K562 (cell line): ENCODE data around the gene FZD4. TPM values are rescaled to one million over a fixed set of nuclear protein-coding genes. Genes with fewer than 3 reads are reported as not detected.
A peak's percentile ranks its signal among the peaks of the same experiment; 100 is the strongest.

Experiments used
- BRCA1 ChIP-seq, 2 experiments: fragments of 450-650 bp in 1 of 2; sonication (generic) in 1 of 2; formaldehyde crosslinking in 1 of 2; IDR thresholded peaks; 2 replicates each; pipeline versions ENCODE4 v1.5.0 to v1.6.1; 2017 to 2020; ENCODE audit warnings: mild to moderate bottlenecking in 1 of 2, missing genetic modification reagents in 1 of 2
- CHD4 ChIP-seq: fragments of 200-600 bp; sonication (generic); IDR thresholded peaks from 3 replicates; pipeline ENCODE4 v1.6.1; 2012; ENCODE audit warnings: low read depth, mild to moderate bottlenecking, mixed read lengths, low read length, inconsistent platforms; ENCODE audit not compliant: insufficient read depth, insufficient replicate concordance, poor library complexity, severe bottlenecking
- FIP1L1 ChIP-seq: fragments of 200-400 bp; formaldehyde crosslinking; IDR thresholded peaks from 2 replicates; pipeline ENCODE4 v1.6.1; 2018; ENCODE audit warnings: mild to moderate bottlenecking, low read depth, low read length; ENCODE audit not compliant: poor library complexity, severe bottlenecking
- FOXA3 ChIP-seq, 2 experiments: fragments of 450-650 bp in 1 of 2; sonication (generic) in 1 of 2; formaldehyde crosslinking; IDR thresholded peaks in 1 of 2; conservative IDR thresholded peaks in 1 of 2; 2 replicates each; pipeline versions ENCODE4 v1.4.0 to v1.8.0; 2020 to 2022; ENCODE audit warnings: mild to moderate bottlenecking in 2 of 2, missing genetic modification reagents in 1 of 2
- GABPB2 ChIP-seq: fragments of 250-450 bp; sonication (Bioruptor Pico); conservative IDR thresholded peaks from 2 replicates; pipeline ENCODE4 v1.5.1; 2021; ENCODE audit warnings: mild to moderate bottlenecking
- HMG20B ChIP-seq: fragments of 250-450 bp; sonication (Bioruptor Pico); IDR thresholded peaks from 2 replicates; pipeline ENCODE4 v1.5.0; 2021; ENCODE audit warnings: mild to moderate bottlenecking
- POLR2AphosphoS2 ChIP-seq: IDR thresholded peaks from 2 replicates; pipeline ENCODE4 v1.6.1; 2012; ENCODE audit warnings: low read length, improper control_type of control experiment
- SMARCA4 ChIP-seq: fragments of 450-650 bp; IDR thresholded peaks from 2 replicates; pipeline ENCODE4 v1.6.1; 2016
- STAG1 ChIP-seq: sonication (generic); formaldehyde crosslinking; IDR thresholded peaks from 2 replicates; pipeline ENCODE4 v1.5.0; 2020; ENCODE audit warnings: missing genetic modification reagents, borderline replicate concordance
- ZKSCAN3 ChIP-seq: fragments of 250-450 bp; sonication (Bioruptor Pico); IDR thresholded peaks from 2 replicates; pipeline ENCODE4 v1.4.0; 2020
- ZNF140 ChIP-seq: fragments of 250-450 bp; sonication (Bioruptor Pico); IDR thresholded peaks from 2 replicates; pipeline ENCODE4 v1.8.0; 2021; ENCODE audit warnings: moderate library complexity, mild to moderate bottlenecking, inconsistent platforms
- ZNF316 ChIP-seq: fragments of 450-650 bp; IDR thresholded peaks from 2 replicates; pipeline ENCODE4 v1.6.1; 2016
- polyA plus RNA-seq, 8 experiments: library from polyadenylated mRNA; depleted of rRNA in 4 of 8; stranded (reverse) in 5 of 8; unstranded in 3 of 8; fragments of >200 nt; fragmentation: Nextera tagmentation in 2 of 8; fragmentation: Illumina TruSeq in 1 of 8; extraction: Ambion mirVana in 2 of 8; extraction: Trizol in 1 of 8; gene quantifications; 2 replicates each; pipeline versions ENCODE4 v1.2.1 to v1.2.3, GENCODE V29; 2011 to 2014; ENCODE audit warnings: inconsistent platforms in 1 of 8, missing spikeins in 1 of 8
- total RNA-seq, 7 experiments: library from RNA; depleted of rRNA in 6 of 7; stranded (reverse); fragments of >200 nt in 6 of 7; fragmentation: Illumina TruSeq in 2 of 7; extraction: Trizol in 2 of 7; gene quantifications; 2 replicates each; pipeline versions ENCODE4 v1.2.1 to v1.2.3, GENCODE V29; 2011 to 2021; ENCODE audit warnings: low replicate concordance in 1 of 7
- TF ChIP-seq, protein P1 (sequence below), 2 experiments: fragments of 450-650 bp in 1 of 2; sonication (generic) in 1 of 2; formaldehyde crosslinking in 1 of 2; IDR thresholded peaks; 2 replicates each; pipeline versions ENCODE4 v1.7.1 to v1.9.0; 2016 to 2022; ENCODE audit warnings: inconsistent platforms in 1 of 2, mild to moderate bottlenecking in 1 of 2, missing genetic modification reagents in 1 of 2
- TF ChIP-seq, protein P2 (sequence below): sonication (generic); formaldehyde crosslinking; IDR thresholded peaks from 2 replicates; pipeline ENCODE4 v1.8.1; 2023; ENCODE audit warnings: mild to moderate bottlenecking, missing genetic modification reagents, moderate library complexity

Gene FZD4
- total and polyA plus RNA-seq, 9 of the 15 experiments (the other 6 are each of a cell fraction or from before 2014, with no cell fraction given), result 1.2 to 7.9 (median 5.8) TPM

DNA sequence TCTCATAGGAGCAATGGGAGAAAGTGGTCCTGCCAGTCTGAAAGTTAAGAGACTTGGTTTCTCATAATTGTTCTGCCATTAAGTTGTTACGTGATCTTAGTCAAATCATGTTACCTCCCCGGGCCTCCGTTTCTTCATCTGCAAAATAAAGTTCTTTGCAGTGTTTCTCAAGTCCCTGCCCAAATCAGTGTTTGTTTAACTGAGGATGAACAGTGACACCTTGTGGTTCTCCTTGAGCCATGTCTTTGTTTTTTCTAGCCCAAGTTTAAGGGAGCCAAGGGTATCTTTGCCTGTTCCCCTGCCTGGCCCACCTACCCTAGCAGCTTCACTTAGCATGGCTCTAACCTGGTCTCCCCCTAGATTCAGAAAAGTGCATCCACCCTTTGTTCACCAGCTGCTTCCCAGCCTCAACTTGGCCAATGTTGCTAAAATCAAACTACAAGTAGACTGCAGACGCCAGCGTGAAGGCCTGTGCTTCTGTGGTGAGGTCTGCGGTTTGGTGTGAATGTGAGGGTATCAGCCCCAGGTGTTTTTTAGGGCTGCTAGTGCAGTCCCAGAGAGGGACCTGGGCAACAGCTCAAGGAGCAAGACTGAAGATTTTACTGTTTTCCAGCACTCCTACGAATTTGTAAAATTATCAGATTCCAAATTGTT is 35.5 kb downstream of the FZD4 start (continued):
- TF ChIP-seq, protein P1, sequence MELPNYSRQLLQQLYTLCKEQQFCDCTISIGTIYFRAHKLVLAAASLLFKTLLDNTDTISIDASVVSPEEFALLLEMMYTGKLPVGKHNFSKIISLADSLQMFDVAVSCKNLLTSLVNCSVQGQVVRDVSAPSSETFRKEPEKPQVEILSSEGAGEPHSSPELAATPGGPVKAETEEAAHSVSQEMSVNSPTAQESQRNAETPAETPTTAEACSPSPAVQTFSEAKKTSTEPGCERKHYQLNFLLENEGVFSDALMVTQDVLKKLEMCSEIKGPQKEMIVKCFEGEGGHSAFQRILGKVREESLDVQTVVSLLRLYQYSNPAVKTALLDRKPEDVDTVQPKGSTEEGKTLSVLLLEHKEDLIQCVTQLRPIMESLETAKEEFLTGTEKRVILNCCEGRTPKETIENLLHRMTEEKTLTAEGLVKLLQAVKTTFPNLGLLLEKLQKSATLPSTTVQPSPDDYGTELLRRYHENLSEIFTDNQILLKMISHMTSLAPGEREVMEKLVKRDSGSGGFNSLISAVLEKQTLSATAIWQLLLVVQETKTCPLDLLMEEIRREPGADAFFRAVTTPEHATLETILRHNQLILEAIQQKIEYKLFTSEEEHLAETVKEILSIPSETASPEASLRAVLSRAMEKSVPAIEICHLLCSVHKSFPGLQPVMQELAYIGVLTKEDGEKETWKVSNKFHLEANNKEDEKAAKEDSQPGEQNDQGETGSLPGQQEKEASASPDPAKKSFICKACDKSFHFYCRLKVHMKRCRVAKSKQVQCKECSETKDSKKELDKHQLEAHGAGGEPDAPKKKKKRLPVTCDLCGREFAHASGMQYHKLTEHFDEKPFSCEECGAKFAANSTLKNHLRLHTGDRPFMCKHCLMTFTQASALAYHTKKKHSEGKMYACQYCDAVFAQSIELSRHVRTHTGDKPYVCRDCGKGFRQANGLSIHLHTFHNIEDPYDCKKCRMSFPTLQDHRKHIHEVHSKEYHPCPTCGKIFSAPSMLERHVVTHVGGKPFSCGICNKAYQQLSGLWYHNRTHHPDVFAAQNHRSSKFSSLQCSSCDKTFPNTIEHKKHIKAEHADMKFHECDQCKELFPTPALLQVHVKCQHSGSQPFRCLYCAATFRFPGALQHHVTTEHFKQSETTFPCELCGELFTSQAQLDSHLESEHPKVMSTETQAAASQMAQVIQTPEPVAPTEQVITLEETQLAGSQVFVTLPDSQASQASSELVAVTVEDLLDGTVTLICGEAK (IDR thresholded peaks at IDR 0.05), result peak; percentile 60
- TF ChIP-seq, protein P1 (CRISPR knock-in tag; IDR thresholded peaks at IDR 0.05), result no peak
- no peak for TF ChIP-seq ZKSCAN3 (CRISPR knock-in tag)
- TF ChIP-seq SMARCA4, result no peak
- TF ChIP-seq BRCA1 (IDR thresholded peaks at IDR 0.05), result no peak
- TF ChIP-seq BRCA1 (CRISPR knock-in tag; IDR thresholded peaks at IDR 0.05), result no peak
- TF ChIP-seq POLR2AphosphoS2, result no peak
- no peak for TF ChIP-seq ZNF140 (CRISPR knock-in tag)
- TF ChIP-seq CHD4, result no peak
- TF ChIP-seq STAG1 (CRISPR knock-in tag), result no peak
- peak in 1 of 2 experiments; percentile 9; a peak in 1 of 4 replicates for TF ChIP-seq FOXA3 (CRISPR knock-in tag; conservative IDR thresholded peaks at IDR 0.05 in 1 of 2, IDR thresholded peaks at IDR 0.05 in 1 of 2)
- no peak for TF ChIP-seq FIP1L1
- no peak for TF ChIP-seq HMG20B (CRISPR knock-in tag)
- TF ChIP-seq GABPB2, result no peak
- no peak for TF ChIP-seq ZNF316
- TF ChIP-seq, protein P2, sequence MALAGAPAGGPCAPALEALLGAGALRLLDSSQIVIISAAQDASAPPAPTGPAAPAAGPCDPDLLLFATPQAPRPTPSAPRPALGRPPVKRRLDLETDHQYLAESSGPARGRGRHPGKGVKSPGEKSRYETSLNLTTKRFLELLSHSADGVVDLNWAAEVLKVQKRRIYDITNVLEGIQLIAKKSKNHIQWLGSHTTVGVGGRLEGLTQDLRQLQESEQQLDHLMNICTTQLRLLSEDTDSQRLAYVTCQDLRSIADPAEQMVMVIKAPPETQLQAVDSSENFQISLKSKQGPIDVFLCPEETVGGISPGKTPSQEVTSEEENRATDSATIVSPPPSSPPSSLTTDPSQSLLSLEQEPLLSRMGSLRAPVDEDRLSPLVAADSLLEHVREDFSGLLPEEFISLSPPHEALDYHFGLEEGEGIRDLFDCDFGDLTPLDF (CRISPR knock-in tag), result no peak
